ENCODE measurements around the gene AP5B1.

The AP5B1 gene, protein sequence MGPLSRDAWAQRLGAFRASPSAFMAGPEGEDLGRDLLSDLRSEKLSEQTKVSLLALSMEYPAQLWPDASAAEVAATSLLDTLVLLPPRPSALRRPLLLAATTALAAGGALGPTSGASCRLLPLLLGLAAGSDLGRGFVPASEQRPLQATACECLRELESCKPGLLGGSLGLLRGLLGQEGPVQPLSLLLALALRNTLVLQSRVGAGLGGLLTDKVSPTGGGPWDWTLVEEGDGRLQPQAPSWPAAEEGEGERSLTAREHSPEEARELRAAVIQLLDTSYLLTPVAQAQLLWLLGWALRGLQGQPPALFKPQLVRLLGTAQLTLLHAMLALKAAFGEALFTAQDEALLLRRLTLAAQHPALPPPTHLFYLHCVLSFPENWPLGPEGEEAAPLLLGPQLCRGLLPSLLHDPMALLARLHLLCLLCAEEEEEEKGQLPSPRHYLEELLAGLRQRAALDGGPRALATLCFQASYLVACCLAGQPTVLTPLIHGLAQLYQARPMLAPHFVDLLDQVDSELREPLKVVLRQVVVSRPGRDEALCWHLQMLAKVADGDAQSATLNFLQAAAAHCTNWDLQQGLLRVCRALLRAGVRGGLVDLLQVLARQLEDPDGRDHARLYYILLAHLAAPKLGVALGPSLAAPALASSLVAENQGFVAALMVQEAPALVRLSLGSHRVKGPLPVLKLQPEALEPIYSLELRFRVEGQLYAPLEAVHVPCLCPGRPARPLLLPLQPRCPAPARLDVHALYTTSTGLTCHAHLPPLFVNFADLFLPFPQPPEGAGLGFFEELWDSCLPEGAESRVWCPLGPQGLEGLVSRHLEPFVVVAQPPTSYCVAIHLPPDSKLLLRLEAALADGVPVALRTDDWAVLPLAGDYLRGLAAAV

DNA sequence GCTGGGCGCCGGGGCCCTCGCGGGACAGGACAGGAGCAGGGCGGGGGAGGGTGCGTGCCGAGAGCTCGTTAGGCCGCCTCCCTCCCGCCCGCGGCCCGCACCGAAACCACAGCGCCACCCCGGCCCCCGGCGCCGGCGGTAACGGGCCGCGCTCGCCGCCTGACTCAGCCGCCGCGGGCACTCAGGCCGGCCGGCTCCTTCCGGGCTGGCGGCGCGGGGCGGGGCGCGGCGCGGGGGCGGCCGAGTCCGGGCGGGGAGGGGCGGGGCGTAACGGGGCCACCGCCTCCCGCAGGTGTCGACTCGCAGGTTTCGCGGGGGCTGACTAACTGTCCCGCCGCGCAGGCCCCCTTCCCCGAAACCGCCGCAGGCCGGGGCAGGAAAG, at the start of gene AP5B1:
AP5B1 (minus strand) TSS at position 207 of the 382 bp plus-strand sequence. CDS start 385 bp downstream, outside the sequence.
- in situ Hi-C loops (cut with HindIII; ENCODE audit: low sequenced_read_pairs): no loop called here

GRCh38 chr11:65829459-65829858, 48.7 kb upstream of the AP5B1 start:
- in situ Hi-C loops (cut with HindIII; ENCODE audit: low sequenced_read_pairs): no loop called here

GRCh38 chr11:65826984-65827735, 46.4 kb upstream of the AP5B1 start:
- in situ Hi-C loops (cut with HindIII; ENCODE audit: low sequenced_read_pairs): no loop called here

DNA sequence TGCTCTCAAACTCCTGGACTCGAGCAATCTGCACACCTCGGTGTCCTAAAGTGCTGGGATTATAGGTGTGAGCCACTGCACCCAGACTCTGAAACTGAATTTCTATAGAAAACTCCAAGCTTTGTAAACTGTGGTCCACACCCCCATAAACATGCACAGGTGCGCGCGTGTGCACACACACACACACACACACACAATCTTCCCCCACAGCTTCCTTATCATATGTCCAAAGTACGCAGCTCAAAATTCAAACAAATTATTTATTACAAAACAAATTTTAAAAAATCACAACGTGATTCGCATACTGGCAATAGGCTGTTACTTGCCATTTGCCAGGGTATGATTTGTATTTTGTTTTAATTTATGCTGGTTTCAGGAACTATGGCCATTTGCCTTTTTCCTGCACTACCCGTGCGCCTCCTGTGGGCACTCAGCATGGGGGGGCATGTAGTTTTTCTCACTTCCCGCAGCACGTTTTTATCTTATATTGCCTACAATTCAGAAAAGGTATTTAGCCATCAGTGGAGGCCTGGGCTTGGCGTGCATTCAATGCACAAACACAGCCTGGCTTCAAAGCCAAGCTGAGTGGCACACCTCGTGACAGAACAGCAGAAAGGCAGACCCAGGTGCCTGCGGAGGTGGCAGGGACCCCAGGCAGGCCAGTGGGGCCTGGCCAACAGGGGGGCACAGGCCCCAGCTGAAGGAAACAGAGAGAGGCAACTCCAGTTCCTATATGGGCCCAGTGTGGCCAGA, 42.2 kb upstream of the AP5B1 start:
- in situ Hi-C loops (cut with HindIII; ENCODE audit: low sequenced_read_pairs): no loop called here

DNA sequence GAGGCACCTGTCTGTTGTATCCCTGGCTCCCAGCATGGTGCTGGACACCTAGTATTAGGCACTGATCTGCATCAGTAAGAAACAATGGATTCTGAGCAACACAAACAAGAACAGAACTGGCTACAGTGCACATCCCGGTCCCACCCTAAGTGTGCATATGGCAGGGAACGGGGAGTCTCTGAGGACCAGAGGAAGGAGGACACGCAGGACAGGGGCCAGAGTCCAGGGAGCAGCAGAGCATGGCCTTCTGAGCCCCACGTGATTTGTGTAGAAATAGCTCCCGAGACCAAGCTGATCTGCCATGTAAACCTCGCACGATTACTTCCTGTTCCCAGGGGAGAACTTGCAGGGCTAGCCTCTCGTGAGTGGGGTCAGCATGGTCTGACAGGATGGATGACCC, 40.3 kb upstream of the AP5B1 start:
- in situ Hi-C loops (cut with HindIII; ENCODE audit: low sequenced_read_pairs): no loop called here

DNA sequence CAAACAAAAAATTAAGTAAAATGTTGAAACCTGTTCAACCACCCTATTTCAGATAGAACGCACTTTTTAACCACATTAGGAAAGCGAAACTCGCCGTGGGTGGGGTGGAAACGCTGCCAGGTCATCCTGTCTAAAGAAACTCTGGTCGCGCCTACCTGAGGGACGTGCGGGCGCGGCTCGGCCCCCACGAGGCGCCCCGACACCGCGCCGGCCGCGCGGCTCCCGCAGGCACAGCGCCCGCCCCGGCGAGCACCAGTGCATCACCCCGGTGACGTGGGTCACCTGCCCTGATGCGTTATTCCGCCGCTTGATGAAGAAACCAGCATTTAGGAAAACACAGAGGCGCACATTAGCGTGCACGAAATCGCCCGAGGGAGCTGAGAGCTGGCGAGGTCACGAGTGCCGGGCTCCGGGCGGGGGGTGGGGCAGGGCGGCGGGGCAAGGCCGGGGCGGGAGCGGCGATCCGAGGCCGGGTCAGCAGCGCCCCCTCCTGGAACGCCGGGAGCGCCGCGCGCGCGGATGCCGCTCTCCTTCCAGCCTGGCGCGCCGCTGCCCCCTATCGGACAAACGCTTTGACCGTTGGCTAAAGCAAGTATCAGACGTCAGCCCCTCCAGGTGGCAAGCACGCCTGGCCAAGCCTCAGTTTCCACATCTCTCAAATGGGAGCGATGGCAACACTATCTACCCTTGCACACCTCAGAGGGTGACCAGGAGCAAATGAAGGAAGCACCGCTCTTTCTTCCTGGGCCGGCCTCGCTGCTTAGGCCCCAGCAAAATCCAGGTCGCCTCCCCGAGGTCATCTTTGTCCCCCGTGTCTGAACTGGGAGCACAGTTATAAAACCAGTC, 37.3 kb upstream of the AP5B1 start:
- in situ Hi-C loops (cut with HindIII; ENCODE audit: low sequenced_read_pairs): loop anchor here (10.0 kb wide), 1 partner anchor 53 kb away; no protein-coding TSS in a partner anchor

GRCh38 chr11:65817312-65817834, 36.6 kb upstream of the AP5B1 start:
- in situ Hi-C loops (cut with HindIII; ENCODE audit: low sequenced_read_pairs): loop anchor here (10.0 kb wide), 1 partner anchor 53 kb away; no protein-coding TSS in a partner anchor

GRCh38 chr11:65816696-65817095, 35.9 kb upstream of the AP5B1 start:
- in situ Hi-C loops (cut with HindIII; ENCODE audit: low sequenced_read_pairs): loop anchor here (10.0 kb wide), 1 partner anchor 52 kb away; no protein-coding TSS in a partner anchor

- in situ Hi-C loops (cut with HindIII; ENCODE audit: low sequenced_read_pairs): loop anchor here (10.0 kb wide), 1 partner anchor 50 kb away; no protein-coding TSS in a partner anchor
Measured at GRCh38 chr11:65814986-65815565, 34.3 kb upstream of the AP5B1 start.

DNA sequence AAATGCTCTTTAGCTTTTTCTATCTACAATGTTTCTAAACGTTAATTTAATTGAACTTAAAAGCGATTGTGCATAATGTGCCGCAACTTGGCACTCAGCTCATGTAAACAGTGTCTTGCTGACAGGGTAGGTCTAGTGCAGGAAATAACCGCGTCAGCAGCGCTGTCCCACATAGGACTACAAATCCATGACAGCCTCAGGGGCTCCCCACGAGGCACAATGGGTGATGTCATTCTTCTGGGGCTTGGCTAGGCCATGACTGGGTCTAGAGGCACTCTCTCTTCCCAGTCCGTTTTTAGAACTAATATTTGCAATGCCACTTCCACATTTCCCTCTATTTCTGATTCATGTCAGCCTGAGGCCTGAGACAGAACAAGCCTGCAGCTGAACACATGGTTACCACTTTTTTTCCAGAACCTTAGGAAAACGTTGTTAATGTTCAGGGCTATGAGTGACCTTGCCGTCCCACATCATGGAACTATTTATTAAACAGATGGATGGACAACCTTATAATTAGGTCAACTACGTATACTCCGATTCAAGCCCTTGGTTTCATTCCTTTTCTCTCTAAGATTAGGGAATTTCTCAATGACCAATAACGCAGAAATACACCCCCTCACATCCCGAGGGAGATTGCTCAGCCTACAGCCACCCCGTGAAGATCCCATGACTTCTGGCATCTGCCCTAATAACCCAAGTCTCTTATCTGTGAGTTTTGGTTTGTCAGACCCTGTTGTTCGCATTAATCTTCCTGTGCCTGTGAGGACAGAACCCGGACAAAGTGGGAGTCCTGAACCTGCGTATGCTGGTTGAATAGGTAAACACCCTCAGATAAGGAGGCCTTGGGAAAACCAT, 33.6 kb upstream of the AP5B1 start:
- in situ Hi-C loops (cut with HindIII; ENCODE audit: low sequenced_read_pairs): loop anchor here (10.0 kb wide), 1 partner anchor 50 kb away; no protein-coding TSS in a partner anchor

DNA sequence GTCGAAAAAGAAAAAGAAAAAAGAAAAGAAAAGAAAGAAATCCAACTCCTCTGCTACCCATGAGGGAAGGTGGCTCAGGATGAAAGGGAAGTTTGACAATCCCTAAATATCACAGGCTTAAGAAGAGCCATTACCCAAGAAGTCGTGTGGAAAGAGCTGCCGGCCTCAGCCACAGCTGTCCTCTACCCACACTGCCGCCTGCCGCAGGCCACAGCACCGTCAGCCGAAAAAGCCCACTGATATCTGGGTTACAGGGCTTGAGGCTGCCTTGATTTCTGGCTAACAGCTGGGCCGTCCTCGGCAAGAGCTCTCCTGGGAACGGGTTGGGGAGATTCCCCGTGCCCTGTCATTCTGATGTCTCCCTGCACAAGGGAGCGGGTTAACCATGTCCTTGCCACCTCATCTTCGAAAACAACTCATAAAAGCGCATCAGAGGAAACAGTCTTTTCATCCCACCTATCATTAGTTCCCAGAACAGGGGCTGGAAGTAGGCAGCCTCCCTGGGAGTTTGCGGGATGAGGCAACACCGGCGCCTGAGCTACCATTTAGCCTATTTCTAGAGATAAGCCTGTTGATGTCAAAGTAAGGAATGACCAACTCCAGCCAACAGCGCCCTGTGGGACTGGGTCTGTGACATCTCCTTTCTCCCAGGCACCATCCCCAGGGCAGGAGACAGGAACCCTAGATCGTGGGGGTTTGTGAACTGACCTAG, 31.1 kb upstream of the AP5B1 start:
- in situ Hi-C loops (cut with HindIII; ENCODE audit: low sequenced_read_pairs): loop anchor here (10.0 kb wide), 1 partner anchor 47 kb away; no protein-coding TSS in a partner anchor

DNA sequence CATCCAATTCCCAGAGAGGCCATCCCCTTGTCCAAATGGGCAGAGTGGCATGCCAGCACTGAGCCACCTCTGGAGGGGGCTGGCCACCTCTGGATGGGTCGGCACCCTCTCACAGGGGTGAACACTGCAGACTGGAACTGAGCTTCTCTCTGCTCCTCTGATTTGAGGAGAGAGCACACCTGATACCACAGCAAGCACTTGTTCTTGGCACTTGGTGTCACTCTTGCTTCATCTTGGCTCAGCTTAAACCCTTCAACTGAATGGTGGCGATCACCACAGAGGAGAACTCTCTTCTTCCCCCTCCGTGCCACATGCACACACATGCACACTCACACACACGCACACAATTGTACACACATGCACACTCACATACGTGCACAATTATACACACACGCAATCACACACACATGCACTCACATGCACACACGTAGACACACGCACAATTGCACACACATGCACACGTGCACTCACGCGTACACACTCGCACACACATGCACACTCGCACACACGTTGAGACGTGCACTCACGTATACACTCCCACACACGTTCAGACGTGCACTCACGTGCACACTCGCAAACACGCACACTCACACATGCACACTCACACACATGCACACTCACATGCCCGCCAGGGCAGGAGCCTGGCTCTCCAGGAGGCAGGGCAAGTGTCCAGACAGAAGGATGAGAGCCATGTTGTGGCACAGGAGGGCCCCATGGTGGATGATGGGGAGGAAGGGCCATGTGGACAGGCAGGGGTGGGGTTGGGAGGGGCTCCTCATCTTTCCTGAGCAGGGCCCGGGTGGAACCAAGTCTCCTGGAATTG, 29.5 kb upstream of the AP5B1 start:
- in situ Hi-C loops (cut with HindIII; ENCODE audit: low sequenced_read_pairs): loop anchor here (10.0 kb wide), 1 partner anchor 45 kb away; no protein-coding TSS in a partner anchor

DNA sequence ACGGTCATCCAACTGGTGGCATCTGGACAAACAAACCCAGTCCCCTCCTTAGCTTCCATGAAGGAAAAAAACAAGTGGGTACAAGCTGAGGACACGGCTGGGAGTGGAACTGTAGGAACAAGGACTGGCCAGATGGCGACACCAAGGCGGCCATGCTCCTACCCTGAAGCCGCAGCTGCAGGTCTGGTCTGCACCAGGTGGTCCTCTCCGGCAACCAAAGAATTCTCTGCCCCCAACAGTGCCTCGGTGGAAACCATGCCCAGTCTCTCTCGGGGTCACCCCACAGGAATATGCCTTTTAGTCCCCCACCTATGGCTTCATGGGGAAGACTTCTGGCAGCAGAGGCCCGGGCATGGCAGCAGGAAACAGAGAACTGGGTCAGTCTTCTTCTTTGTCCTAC, 28.7 kb upstream of the AP5B1 start:
- in situ Hi-C loops (cut with HindIII; ENCODE audit: low sequenced_read_pairs): no loop called here

- in situ Hi-C loops (cut with HindIII; ENCODE audit: low sequenced_read_pairs): no loop called here
Measured at GRCh38 chr11:65808744-65809341, 28.1 kb upstream of the AP5B1 start.

DNA sequence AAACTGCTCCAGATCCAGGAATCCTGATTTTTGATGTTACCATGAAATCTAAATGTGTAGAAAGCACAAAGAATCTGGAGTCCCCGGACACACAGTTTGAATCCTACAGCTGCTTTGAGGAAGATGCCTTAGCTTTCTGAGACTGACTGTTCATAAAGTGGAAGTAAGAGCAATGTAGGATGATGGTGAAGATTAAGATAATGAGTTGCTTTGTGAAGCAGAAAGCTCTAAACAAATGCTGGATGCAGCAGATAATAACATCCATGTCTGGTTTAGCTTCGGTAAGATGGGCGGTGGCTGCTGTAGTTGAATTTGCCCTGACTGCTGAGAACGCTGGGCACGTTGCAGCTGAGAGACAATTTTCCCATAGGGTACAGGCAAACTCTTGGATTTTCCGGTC, 26.2 kb upstream of the AP5B1 start:
- in situ Hi-C loops (cut with HindIII; ENCODE audit: low sequenced_read_pairs): no loop called here
